Measurements from ENCODE around the gene CPT1B.
"Not testable (repeated sequence)": the region's sequence is repeated elsewhere in the genome, so short reads cannot be mapped to it uniquely, and the experiment has no call there.

The CPT1B gene

DNA sequence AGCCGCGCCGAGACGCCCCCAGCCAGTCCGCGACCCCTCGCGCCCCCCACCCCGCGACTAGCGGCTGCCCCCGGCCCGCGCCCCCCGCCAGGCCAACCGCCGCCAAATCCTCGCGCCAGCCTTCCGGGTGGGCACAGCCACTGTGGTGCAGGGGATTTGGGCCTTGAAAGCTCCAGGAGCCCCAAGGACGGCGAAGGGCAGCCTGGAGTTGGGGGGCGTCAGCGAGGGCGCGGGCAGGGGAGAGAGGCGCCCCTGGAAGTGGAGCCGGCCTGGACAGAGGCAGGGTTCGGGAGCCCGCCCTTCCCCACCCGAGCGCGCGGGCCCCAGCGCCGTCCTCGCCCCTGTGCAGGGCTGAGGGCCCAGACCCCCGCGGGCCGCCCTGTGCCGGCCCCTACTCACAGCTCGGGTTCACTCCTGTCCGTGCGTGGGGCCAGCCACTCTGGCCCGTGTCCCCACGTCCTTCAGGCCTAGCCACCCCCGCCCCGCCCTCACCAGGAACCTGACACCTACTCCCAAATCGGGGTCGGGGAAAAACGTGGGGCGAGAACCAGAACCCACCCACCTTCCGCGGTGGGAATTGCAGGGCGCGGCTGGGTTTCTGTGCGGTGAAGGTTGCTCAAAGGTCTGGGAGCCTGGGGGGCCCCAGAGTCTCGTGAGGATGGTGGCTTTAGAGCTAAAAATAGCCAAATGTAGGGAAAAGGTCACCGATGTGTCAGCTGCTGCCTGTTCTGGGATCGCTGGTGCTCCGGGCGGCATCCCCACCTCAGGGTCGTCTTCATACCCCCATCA, at the start of gene CPT1B:
TSS of gene CPT1B (minus strand) at position 441 of the 789 bp plus-strand sequence. CDS start 512 bp downstream, outside the sequence.
- DNase-seq, result no peak

DNA sequence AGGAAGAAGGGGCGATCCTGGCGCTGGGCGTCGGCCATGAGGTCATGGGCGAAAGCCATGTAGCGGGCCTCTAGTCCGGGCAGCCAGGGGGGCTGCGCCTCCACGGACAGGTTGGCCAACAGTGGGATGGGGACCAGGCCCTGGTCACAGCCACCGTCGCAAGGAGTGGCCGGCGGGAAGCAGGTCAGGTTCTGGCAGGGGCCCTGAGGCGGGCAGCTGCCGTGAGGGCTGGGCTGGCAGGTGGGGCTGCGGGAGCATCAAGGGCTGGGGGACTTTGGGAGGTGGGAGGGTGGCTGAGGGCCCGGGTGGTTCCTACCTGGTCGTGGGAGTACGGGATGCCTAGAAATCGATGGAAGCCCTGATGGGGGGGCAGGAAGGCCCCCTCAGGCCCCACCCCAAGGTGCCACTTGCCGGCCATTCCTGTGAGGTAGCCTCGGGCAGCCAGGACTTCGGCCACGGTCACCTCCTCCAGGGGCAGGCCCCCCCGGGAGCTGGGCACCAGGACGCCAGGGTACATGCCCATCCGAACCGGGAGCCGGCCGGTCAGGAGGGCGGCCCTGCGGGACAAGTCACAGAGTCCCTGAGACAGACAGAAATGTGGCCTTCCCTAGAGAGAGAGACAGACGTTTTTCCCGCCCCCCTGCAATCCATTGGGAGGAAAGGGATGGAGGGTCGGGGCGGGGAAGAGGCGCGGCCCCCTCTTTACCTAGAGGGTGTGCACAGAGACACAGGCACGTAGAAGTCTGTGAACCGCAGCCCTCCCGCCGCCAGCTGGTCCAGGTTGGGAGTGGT, 48.8 kb upstream of the CPT1B start:
- DNase-seq, result peak in 1 of 6 experiments; percentile 31

DNA sequence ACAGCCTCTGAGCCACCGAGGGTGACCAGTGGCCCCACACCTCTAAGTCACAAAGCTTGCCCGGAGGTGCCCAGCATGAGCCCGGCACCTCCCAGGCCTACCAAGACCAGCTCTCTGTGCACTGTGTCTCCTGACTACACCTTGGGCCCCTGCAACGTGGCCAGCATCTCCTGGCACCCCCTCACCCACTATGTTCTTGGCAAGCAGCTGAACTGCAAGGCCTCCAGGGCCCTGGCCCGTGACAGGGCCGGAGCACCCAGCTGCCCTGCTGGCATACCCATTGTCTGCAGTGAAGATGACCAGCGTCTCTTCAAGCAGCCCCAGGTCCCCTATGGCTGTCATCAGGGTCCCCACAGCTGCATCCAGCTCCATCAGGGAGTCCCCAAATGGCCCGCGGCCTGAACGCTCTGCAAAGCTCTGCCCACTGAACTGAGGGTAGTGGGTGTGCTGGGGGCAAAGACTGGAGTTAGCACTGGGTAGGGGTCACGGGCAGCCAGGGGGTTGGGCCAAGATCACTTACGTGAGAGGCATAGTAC, 48.2 kb upstream of the CPT1B start:
- DNase-seq, result no peak

DNA sequence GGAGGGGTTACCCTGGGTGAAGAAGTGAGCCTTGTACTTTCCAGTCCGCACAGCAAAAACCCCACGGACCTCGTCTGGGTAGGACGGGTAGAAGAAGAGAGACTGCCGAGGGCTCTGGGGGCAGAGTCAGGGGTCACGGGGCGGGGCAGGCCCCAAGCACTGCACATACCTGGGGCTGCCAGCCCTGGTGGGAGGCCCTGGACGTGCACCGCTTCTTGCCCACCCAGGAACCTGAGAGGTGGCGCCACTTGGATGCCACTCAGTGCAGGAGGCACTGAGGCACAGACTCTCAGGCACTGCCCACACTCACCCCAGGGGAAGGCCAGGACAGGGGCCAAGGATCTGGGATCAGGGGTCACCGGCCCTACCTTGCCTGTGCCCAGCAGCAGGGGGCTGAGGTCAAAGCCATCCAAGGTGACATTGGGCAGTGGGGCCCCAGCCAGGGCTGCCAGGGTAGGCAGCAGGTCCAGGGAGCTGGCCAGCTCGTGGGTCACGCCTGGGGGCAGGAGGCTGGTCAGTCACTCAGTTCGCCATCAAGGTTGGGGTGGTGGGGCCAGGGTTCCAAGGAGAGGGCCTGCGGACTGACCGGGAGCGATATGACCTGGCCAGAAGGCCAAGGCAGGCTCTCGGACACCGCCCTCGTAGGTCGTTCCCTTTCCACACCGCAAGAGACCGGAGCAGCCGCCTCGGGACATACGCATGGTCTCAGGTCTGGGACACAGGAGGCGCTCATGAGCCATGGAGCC, 47.5 kb upstream of the CPT1B start:
- no peak for DNase-seq

DNA sequence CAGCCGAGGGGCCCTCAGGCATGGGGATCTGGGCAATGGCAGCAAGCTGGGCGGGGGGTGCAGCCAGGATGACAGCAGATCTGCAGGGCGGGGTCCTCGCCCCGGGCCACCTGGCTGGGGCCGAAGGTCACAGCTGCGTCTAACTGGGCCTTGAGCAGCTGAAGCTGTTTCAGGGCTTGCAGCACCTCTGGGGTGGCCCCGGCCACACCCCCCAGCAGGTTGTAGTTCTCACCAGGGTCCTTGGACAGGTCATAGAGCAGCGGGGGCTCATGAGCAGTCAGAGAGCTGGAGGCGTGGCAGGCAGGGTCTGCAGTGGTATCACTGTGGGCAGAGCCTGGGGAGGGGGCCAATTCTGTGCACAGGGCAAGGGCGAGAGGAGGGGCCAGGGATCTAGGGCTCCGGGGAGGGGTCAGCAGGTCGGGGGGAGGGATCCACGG, 46.9 kb upstream of the CPT1B start:
- DNase-seq, result no peak

DNA sequence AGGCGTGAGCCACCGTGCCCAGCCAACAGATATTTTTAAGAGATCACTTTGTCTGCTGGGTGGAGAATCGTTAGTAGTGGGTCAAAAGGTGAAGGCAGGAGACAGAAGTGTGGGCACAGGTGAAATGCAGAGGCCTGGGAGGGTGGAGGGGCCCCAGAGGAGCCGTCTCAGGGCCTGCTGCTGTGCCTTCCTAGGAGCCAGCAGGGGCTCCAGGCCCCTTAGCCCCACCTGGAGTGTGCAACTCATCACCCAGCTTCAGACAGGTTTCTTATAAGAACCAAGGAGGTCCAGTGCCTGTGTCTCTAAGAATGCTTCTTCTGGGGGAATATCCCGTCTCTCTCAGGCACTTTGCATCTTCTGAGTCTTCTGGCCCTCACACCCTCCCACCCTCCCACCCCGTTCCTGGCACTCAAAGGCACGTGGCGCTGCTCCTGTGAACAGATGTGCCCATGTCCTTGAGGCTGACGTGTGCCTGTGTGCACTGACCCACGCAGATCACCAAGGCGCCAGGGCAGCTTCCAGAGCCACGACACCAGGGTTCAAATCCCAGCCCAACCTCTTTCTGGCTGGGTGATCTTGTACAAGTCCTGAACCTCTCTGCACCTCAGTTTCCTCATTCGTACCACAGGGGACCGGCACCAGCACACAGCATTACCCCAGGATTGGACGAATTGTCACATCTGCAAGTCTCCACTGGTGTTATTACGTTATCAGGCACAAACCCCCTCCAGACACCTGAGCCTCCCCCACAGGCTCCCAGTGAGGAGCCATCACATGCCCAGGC, 46.3 kb upstream of the CPT1B start:
- no peak for DNase-seq

DNA sequence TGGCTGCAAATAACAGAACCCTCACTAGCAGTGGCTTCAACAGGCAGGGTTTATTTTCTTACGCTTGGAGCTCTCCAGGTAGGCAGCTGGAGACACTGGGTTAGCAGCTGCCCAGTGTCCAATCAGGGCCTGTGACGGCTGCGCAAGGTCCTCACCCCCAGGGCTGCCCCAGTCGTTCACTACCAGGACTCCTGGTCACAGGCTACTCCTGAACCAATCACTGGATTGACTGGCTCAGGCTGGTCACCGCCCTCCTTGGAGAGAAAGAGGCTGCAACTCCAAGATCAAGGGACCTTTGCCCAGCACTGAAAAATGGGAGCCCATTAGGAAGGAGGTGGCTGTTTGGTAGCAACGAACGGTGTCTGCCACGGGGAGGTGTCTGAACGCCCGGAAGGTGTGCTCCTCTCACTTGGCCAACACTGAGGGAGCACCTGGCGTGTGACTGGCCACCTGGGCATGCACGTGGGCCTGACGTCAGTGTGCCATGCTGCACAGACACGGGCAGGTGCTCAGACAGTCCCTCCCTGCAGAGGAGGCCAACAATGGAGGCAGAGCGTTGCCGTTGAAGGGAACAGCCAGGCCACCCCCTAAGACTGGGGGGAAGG, 44.6 kb upstream of the CPT1B start:
- no peak for DNase-seq

DNA sequence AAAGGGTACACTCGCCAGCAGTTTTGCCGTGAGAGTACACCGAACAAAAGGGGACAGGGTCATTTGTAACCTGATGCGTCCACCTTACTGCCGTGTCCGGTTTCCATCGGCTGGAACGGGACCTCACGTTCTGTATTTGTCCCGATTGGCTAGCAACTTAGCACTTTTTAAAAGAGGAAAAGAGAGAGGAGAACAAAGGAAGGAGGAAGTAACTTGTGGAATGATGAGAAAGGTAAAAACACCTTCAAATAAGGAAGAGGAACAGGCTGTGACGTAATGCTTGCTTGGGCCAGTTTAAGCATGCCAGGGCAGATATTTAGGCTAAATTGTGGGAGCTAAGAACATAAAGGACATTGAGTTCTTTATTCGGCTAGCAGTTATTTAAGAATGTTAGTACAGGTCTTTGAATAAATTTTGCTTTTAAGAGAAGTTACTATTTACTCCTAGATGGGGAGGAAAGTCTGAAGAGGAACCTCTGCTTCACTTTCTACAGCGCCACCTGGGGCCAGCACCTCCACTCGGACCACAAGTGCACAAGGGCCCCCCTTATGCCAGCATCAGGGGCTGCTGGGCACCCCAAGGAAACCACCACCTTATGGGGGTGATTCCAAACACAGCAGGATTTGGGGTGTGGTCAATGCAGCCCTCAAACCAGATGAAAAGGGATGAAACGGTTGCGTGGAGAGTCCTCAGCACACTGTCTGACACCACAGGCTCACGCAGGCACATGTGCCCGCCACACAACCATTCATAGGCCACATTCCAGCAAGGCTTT, 43.9 kb upstream of the CPT1B start:
- DNase-seq, result peak in 5 of 6 experiments; percentile 17 to 62 (median 39)

DNA sequence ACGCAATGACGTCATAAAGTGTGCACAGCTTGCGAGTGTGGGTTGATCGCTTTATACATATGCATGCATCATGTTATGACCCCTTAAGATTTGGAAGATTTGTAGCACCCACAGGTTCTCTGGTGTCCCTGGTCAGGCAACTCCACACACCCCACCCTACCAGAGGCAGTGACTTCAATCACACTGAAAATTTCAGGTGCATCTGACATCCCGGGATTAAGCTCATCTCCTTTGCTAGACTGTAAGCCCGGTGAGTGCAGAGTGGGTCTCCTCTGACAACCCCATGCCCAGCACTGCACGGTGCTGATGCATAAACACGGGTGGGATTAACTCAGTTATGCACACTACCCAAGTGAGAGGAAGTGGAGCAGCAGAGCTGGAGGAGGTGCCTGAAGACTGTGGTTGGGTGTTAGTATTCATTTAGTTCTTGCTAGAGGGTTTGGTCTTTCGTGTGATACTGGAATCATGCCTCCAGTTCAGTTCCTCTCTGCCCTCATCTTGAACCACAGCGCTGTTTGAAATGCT, 43.2 kb upstream of the CPT1B start:
- DNase-seq, result peak; percentile 28 to 84 (median 60)

DNA sequence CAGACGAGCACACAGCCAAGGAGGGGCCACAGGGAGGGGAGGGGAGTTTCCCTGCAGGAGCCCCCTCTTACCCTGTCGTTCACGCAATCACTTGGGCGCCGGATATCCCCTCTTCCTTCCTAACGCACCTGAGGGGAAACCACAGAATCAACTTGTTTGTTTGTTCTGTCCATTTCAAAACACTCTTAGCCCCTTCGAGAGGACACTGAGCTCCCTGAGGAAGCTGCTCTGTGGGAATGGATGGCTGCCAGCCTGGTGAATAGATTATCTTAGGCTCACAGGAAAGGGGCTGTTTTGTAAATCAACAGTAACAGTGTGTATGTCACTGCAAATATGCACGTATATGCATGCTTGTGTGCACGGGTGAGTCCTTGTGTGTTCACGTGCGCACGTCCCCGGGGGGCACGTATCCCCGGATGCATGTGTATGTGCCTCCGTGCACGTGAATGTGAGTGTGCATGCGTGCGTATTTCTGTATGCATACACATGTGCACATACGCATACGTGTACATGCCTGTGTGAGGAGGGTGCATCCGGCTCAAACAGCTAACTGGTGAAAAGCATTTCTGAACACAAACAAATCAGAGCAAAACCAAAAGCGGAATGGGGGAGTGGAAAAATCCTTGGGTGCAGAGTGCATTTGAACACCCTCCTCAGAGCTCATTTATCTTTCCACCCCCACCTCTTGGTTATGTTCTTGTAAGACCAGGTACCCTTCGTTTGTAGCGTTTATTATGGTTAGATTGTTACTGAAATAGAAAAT, 42.5 kb upstream of the CPT1B start:
- DNase-seq, result peak; percentile 78 to 93 (median 90)

DNA sequence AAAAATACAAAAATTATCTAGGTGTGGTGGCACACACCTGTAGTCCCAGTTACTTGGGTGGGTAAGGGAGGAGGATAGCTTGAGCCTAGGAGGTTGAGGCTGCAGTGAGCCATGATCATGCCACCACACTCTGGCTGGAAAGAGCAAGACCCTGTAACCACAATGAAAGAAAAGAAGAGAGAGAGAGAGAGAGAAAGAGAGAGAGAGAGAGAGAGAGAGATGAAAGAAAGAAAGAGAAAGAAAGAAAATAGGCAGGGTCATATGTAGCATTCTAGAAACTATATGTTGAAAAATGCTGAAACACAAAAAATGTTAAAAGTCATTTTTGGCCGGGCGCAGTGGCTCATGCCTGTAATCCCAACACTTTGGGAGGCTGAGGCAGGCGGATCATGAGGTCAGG, 36.1 kb upstream of the CPT1B start:
- not testable (repeated sequence) for DNase-seq

DNA sequence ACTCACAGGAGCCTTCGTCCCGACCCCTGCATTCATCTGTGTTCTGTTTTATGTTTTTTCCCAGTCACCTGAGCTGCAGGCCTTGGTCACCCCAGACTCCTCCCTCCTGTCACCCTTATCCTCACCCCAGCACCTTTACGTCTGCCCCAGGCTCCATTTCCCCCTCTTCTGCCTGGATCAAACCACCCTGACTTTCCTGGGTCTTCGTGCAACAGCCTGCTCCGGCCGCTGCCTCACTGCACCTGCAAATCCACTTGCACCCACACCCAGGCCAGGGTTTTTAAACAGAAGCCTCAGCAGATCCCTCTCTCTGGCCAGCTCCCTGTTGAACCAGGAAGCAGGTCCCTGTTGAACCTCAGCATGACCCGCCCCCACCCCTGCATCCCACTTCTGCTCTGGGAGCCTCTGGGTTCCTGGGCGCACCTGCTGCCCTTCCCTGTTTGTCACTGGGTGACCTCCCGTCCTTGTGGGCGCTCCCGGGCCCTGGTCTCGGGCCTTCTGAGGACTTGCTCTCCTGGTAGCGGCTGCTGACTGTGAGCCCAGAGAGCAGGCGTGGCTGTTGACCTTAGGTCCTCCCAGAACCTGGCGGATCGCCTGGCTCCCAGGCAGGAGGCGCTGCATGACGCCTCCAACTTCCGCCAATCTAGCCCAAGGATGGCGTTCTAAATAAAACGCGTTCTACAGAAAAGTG, 35.2 kb upstream of the CPT1B start:
- DNase-seq, result no peak

DNA sequence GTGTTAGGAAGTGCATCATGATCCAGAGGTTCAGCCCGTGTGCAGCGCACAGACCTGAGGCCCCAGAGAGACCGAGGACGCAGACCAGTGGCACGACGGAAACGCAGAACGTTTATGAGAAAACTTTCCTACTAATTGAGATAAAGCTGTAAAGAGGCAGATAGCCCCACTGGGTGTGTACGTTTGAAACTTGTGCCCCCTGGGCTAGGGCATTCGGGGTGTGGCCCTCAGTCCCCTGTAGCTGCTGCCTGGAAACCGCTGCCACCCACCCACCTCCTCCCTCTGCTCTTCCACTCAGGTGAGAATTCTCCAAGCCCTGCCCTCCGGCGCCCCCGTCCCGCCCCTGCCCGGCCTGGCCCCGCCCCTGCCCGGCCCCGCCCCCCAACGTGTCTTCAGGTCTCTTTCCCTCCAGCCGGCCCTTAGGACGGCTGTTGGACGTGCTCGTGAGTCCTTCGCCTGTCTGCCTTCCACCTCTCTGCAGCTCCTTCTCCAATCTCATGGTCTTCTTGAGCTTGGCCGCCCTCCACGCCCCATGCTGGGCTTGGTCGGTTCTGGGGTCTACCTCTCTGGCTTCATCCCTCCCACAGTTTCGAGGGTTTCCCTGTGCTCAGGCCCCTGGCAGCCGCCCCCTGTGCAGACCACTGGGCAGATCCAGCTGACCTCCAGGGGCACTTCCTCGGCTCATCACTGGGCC, 34.4 kb upstream of the CPT1B start:
- no peak for DNase-seq

DNA sequence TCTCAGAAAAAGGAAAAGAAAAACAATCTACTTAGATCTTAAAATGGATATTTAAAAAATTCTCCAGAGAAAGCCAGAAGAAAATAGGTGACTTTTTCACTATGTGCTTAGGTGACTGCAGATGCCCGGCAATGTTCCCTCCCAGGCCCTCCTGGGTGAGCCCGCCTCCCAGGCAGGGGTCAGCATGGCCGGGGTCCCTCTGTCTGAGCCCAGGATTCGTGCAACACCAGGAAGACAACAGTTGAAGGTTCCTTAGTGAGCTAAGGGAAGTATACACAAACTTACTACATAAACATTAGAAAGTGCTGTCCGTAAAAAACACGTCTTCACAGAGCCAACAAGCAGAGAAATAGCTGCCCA, 33.9 kb upstream of the CPT1B start:
- no peak for DNase-seq

DNA sequence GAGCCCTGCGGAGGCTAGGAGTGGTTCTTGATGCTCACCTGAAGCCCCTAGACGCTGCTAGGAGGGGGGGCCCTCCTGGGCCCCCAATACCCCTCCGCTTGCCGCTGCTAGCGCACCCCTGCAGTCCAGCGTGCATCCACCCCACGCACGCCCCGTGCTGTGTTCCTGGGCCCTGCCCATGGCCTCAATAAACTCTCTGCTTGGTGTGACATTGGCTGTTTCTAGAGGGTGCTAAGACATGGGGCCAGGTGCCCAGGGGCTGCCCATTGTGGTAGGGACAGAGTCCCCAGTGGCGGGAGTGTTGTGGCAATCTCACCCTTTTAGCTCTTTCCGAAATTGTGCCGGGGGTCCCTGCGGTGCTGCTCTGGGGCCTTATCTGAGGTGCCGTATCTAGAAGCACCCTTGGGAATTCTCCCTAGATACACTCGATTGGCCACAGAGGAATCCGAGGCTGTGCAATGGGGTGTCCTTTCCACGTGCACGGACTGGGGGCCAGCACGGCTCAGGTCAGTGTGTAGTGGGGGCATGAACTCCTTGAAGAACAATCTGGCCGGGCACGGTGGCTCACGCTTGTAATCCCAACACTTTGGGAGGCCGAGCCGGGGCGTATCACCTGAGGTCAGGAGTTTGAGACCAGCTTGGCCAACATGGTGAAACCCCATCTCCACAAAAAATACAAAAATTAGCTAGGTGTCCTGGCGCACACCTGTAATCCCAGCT, 33.3 kb upstream of the CPT1B start:
- DNase-seq, result no peak

DNA sequence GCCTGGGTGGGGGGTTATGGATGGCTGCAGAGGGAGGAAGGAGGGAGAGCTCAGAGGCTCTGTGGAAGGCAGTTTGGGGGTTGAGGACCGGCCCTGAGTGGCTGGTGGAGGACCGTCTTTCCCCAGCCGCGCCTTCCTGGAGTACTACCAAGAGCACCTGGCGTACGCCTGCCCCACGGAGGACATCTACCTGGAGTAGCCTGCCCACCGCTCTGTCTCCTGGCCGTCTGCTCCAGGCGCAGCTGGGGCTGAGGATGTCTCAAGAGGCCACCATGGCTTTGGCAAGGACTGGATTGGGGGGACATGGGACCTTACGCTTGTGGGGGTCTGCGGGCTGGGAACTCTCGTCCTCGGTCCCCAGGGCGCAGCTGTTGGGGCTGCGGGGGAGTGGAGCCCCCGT, 32.4 kb upstream of the CPT1B start:
- no peak for DNase-seq

DNA sequence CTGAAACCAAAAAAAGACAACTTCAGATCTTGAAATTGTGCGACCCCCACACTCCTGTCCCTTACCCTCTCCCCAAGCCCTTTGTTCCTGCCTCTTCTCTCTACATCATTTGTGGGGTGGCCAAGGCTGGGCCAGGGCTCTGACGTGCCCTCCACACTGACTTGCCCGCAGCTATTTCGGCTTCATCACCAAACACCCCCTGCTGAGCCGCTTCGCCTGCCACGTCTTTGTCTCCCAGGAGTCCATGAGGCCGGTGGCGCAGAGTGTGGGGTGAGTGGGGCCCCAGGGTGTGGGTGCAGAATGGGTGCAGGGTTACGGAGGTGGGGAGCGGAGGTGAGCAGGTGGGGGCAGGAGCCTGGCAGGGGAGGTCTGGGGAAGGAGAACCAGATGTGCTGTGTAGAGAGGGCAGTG, 31.8 kb upstream of the CPT1B start:
- no peak for DNase-seq

DNA sequence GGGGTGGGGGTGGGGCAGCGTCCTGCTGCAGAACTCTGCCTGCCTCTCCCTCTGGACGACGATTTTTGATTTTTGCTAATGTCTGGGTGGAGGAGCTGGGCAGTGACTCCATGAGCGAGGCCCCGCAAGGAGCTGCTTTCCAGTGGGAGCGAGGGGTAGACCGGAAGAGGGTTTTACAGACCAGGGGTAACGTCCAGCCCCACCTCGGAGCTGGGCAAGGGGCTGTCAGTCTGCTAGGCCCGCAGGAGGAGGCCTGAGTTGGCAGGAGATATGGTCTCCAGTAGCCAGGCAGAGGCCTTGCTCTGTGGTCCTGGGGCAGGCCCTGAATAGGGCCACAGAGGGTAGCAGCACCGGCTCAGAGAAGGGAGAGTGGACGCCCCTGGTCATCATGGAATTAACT, 31.4 kb upstream of the CPT1B start:
- no peak for DNase-seq

All from stimulated activated naive CD4-positive, alpha-beta T cell (primary cell).